HFFc6 (cell line): Measurements from ENCODE around the gene SERPINC1. TPM values are rescaled to one million over a fixed set of nuclear protein-coding genes. Genes with fewer than 3 reads are reported as not detected.
"Not testable (repeated sequence)": the region's sequence is repeated elsewhere in the genome, so short reads cannot be mapped to it uniquely, and the experiment has no call there.

Experiments
- DNase-seq: peaks from one replicate; pipeline ENCODE4 v3.0.0-alpha.2; 2018
- H3K27ac Mint-ChIP-seq: 2 replicates; pipeline ENCODE4 v1.8.0; 2020; ENCODE audit warnings: mild to moderate bottlenecking, mixed read lengths
- H3K27me3 Mint-ChIP-seq: 2 replicates; pipeline ENCODE4 v1.8.0; 2021; ENCODE audit warnings: mild to moderate bottlenecking, moderate library complexity, mixed read lengths; ENCODE audit not compliant: insufficient read depth
- H3K36me3 Mint-ChIP-seq: 2 replicates; pipeline ENCODE4 v1.8.0; 2021; ENCODE audit warnings: low read depth, mixed read lengths
- H3K4me1 Mint-ChIP-seq: 2 replicates; pipeline ENCODE4 v1.8.0; 2020; ENCODE audit warnings: low read depth, mixed read lengths
- H3K4me3 Mint-ChIP-seq: 2 replicates; pipeline ENCODE4 v1.8.0; 2020; ENCODE audit warnings: mild to moderate bottlenecking, moderate library complexity, mixed read lengths
- H3K9me3 Mint-ChIP-seq: 2 replicates; pipeline ENCODE4 v1.8.0; 2020; ENCODE audit warnings: mild to moderate bottlenecking, mixed read lengths
- total RNA-seq, 6 experiments: library from RNA; stranded (reverse); fragmentation: NEBNext Ultra II Directional; extraction: Animal tissue kit (Norgen Biotek cat#: 25700); gene quantifications; 2 replicates in 1 of 6; 3 replicates in 5 of 6; pipeline ENCODE4 v1.2.3, GENCODE V29; 2021
- TF ChIP-seq, protein P1 (sequence below): fragments of 200-600 bp; sonication (generic); IDR thresholded peaks from 2 replicates; pipeline ENCODE4 v1.5.0; 2021; ENCODE audit warnings: antibody characterized with exemption, mild to moderate bottlenecking

The SERPINC1 gene
- total RNA-seq, 6 experiments from 2014 or later: 0.12 to 0.39 (median 0.29) TPM; not detected in 1

DNA sequence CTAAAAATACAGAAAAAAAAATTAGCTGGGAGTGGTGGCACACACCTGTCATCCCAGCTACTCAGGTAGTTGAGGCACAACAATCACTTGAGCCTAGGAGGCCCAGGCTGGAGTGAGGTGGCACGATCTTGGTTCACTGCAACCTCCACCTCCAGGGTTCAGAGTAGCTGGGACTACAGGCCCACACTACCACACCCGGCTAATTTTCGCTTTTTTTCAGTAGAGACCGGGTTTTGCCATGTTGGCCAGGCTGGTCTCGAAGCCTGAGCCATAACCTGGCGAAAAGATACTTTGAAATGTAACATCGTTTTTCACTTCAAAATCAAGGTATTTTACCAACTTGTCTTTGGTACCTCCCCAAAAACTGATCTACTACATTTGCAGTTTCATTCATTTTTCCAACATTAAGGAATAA, 55.4 kb downstream of the SERPINC1 start:
- Mint-ChIP-seq H3K4me3 (peak overlapping the region; percentile 41; the same call in 1 of the 2 replicates), H3K27me3 (peaks cover 19% of the 10 kb centered on the region), H3K36me3 (peaks cover 50% of the 10 kb centered on the region), H3K4me1 (peaks cover 48% of the 10 kb centered on the region), H3K9me3 (peaks cover 6% of the 10 kb centered on the region; the same call in 1 of the 2 replicates), H3K27ac (peak overlapping the region; percentile 97)
- TF ChIP-seq, protein P1, sequence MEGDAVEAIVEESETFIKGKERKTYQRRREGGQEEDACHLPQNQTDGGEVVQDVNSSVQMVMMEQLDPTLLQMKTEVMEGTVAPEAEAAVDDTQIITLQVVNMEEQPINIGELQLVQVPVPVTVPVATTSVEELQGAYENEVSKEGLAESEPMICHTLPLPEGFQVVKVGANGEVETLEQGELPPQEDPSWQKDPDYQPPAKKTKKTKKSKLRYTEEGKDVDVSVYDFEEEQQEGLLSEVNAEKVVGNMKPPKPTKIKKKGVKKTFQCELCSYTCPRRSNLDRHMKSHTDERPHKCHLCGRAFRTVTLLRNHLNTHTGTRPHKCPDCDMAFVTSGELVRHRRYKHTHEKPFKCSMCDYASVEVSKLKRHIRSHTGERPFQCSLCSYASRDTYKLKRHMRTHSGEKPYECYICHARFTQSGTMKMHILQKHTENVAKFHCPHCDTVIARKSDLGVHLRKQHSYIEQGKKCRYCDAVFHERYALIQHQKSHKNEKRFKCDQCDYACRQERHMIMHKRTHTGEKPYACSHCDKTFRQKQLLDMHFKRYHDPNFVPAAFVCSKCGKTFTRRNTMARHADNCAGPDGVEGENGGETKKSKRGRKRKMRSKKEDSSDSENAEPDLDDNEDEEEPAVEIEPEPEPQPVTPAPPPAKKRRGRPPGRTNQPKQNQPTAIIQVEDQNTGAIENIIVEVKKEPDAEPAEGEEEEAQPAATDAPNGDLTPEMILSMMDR: no peak
- no peak for DNase-seq

DNA sequence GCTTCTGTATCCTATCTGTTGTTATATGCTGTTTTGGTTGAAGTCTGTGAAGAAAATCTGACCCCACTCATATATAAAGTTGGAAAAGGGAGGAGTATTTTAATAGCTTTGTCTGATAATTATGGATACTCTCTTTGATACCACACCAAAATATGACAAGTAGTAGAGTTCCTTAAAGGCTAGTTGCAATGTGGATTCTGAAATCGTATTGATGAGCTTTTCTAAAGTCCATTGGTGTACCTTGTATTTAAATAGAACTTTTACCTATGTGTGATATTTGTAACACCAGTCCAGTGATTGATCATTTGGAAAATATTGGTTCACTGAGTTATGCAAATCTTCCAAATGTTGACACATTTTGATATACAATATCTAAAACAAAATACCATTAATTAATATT, 57.1 kb downstream of the SERPINC1 start:
- TF ChIP-seq, protein P1: no peak
- DNase-seq: no peak
- Mint-ChIP-seq H3K4me3 (no peak overlapping the region), H3K4me1 (peaks cover 43% of the 10 kb centered on the region), H3K27ac (no peak overlapping the region), H3K27me3 (peaks cover 12% of the 10 kb centered on the region), H3K9me3 (no peaks in the 10 kb centered on the region), H3K36me3 (peaks cover 41% of the 10 kb centered on the region)

DNA sequence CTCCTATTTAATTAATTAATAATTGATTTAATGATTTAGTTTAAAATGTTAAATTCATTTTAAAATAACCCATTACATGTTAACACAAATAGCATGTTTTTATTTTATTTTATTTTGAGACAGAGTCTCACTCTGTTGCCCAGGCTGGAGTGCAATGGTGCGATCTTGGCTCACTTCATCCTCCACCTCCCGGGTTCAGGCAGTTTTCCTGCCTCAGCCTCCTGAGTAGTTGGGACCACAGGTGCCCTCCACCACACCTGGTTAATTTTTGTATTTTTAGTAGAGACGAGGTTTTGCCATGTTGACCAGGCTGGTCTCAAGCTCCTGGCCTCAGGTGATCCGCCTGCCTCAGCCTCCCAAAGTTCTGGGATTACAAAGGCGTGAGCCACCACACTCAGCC, 57.6 kb downstream of the SERPINC1 start:
- Mint-ChIP-seq H3K4me1 (peaks cover 37% of the 10 kb centered on the region), H3K36me3 (peaks cover 39% of the 10 kb centered on the region), H3K27me3 (peaks cover 12% of the 10 kb centered on the region)
- not testable (repeated sequence) for H3K27ac Mint-ChIP-seq, H3K4me3 Mint-ChIP-seq, DNase-seq, H3K9me3 Mint-ChIP-seq

DNA sequence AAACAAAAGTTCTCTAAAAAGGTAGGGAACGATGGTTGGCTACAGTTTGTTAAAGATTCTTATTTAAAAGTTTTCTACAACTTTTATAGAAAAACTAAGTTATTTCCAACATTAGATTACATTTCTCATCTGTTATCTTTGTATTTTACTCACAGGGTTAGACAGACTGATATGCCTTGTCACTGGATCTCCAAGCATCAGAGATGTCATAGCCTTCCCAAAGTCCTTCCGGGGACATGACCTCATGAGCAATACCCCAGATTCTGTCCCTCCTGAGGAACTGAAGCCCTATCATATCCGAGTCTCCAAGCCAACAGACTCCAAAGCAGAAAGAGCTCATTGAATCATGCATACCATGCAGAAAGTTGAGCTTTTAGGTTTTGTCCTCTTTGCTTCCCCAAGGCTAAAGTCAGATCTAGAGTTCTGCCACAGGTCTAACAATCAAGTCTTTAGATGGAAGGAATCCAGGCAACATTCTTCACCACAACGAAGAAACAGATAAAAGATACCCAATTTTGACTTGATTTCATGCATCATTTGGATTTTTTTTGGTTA, 59.7 kb downstream of the SERPINC1 start:
- peaks cover 41% of the 10 kb centered on the region for H3K4me1 Mint-ChIP-seq
- H3K27ac Mint-ChIP-seq: peak overlapping the region; percentile 56
- TF ChIP-seq, protein P1: no peak
- H3K4me3 Mint-ChIP-seq: no peak overlapping the region
- peaks cover 32% of the 10 kb centered on the region for H3K36me3 Mint-ChIP-seq
- H3K27me3 Mint-ChIP-seq: peaks cover 3% of the 10 kb centered on the region
- H3K9me3 Mint-ChIP-seq: no peaks in the 10 kb centered on the region
- DNase-seq: no peak

DNA sequence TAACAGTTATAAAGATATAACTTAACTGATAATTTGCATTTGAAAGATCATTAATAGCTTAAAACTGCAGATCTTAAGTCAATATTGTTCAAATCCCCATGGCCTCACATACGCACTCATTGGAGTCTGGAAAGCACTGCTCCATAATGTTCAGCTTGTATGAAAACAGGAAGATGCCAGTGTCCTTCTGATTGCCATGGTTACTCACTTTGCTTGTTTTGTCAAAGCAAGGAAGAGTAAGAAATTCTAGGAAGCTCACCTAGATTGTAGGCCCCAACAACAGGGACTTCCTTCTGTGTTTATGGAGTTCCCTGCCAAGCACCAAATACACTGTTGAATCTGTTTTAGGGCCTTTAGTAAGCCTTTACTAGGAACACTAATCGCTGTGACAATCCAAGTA, 60.2 kb downstream of the SERPINC1 start:
- H3K4me1 Mint-ChIP-seq: peaks cover 46% of the 10 kb centered on the region
- H3K4me3 Mint-ChIP-seq: no peak overlapping the region
- peaks cover 3% of the 10 kb centered on the region for H3K27me3 Mint-ChIP-seq
- TF ChIP-seq, protein P1: no peak
- no peaks in the 10 kb centered on the region for H3K9me3 Mint-ChIP-seq
- H3K36me3 Mint-ChIP-seq: peaks cover 33% of the 10 kb centered on the region
- no peak for DNase-seq
- peak overlapping the region; percentile 56 for H3K27ac Mint-ChIP-seq

DNA sequence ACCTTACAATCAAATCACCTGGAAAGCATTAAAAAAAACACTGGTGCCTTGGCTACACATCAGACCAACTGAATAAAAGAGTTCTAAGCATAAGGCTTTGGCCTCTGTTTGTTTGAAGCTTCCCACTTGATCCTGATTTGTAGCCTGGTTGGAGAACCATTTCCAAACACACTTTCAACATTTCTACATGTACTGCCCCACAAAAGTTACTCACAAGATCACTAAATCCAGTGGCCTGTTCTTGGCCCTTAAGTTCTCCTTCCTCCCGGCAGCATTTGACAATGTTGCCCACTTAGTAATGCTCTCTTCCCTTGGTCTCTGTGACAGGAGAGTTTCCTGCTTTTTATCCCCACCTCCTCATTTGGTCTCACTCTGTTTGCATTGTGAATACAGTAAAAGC, 61.1 kb downstream of the SERPINC1 start:
- no peaks in the 10 kb centered on the region for H3K9me3 Mint-ChIP-seq
- peaks cover 3% of the 10 kb centered on the region for H3K27me3 Mint-ChIP-seq

More for the DNA sequence above, 61.1 kb downstream of the SERPINC1 start:
- Mint-ChIP-seq H3K4me1 (peaks cover 54% of the 10 kb centered on the region), H3K27ac (peak overlapping the region; percentile 56), H3K36me3 (peaks cover 35% of the 10 kb centered on the region), H3K4me3 (peak overlapping the region; percentile 27; the same call in 1 of the 2 replicates)
- DNase-seq: no peak
- TF ChIP-seq, protein P1: no peak

Other genes with a start within 250 kb of the SERPINC1 start
- under 1 TPM in 3 of 6 experiments, not detected in 3; 0.11 to 0.31 (median 0.17) TPM for gene ANKRD45, start 247.5 kb downstream of the SERPINC1 start, total RNA-seq
- 10 to 100 TPM; 25.8 to 30.0 (median 27.9) TPM for gene KLHL20, start 202.3 kb downstream of the SERPINC1 start, total RNA-seq
- 10 to 100 TPM; 20.5 to 28.9 (median 26.1) TPM for gene DARS2, start 92.7 kb downstream of the SERPINC1 start, total RNA-seq
- 10 to 100 TPM; 13.3 to 18.9 (median 15.9) TPM for gene CENPL, start 92.4 kb downstream of the SERPINC1 start, total RNA-seq
- 100 to 1,000 TPM; 320 to 538 (median 366) TPM for gene GAS5, start 49.3 kb downstream of the SERPINC1 start, total RNA-seq
- gene ZBTB37, start 48.9 kb downstream of the SERPINC1 start, total RNA-seq: 1 to 10 TPM; 4.9 to 6.6 (median 6.0) TPM
- gene RC3H1, start 105.0 kb upstream of the SERPINC1 start, total RNA-seq: 10 to 100 TPM; 21.9 to 28.2 (median 23.3) TPM
- gene RABGAP1L, start 242.2 kb upstream of the SERPINC1 start, total RNA-seq: 10 to 100 TPM; 14.5 to 16.9 (median 16.0) TPM